ENCODE measurements around the gene KIAA0930. TPM values are rescaled to one million over a fixed set of nuclear protein-coding genes. Genes with fewer than 3 reads are reported as not detected.
"Not testable (repeated sequence)": the region's sequence is repeated elsewhere in the genome, so short reads cannot be mapped to it uniquely, and the experiment has no call there.

KIAA0930 gene
- total and polyA plus RNA-seq, 2 of the 4 experiments (the other 2 are of a cell fraction), result 25.3 to 34.1 TPM

GRCh38 chr22:45191746-45192145 is 48.9 kb downstream of the KIAA0930 start:
- BruUV-seq (replicated peaks); H3K4me2 ChIP-seq (ENCODE audit: low read depth, low read length); H3K4ac ChIP-seq (ENCODE audit: low read depth, low read length); H3K18ac ChIP-seq (ENCODE audit: low read depth, low read length); H4K91ac ChIP-seq (ENCODE audit: insufficient read depth, low read depth, low read length); H3K4me1 ChIP-seq (ENCODE audit: control insufficient read depth, insufficient read depth, low read length); H4K8ac ChIP-seq (ENCODE audit: low read depth in 2 of 2, low read length in 2 of 2); H2AK5ac ChIP-seq (ENCODE audit: low read depth, low read length); H2BK120ac ChIP-seq (ENCODE audit: low read depth, low read length); H3K79me1 ChIP-seq (ENCODE audit: low read depth in 1 of 2, low read length in 2 of 2); H4K20me1 ChIP-seq (ENCODE audit: insufficient read depth, low read length); H3K9me3 ChIP-seq (ENCODE audit: control insufficient read depth, insufficient read depth, low read length); DNase-seq; ATAC-seq (ENCODE audit: low read depth); dilution Hi-C loops (cut with HindIII; ENCODE audit: low sequenced_read_pairs, unreplicated experiment); H3K56ac ChIP-seq (ENCODE audit: extremely low read depth, insufficient read depth, low read length); in situ Hi-C loops (cut with MboI; ENCODE audit: low sequenced_read_pairs); H2AFZ ChIP-seq (replicated peaks; ENCODE audit: low read length, poor library complexity); H3K27me3 ChIP-seq (ENCODE audit: control insufficient read depth, insufficient read depth, low read length); H2AK9ac ChIP-seq (replicated peaks; ENCODE audit: low read depth, low read length, poor library complexity); H3K14ac ChIP-seq (replicated peaks; ENCODE audit: low read depth, low read length); H2BK5ac ChIP-seq (ENCODE audit: low read depth, low read length, poor library complexity, severe bottlenecking); H2BK15ac ChIP-seq (ENCODE audit: low read depth, low read length); H3K9ac ChIP-seq (ENCODE audit: low read depth, low read length); intact Hi-C loops (cut with micrococcal nuclease); H3K4me3 ChIP-seq (ENCODE audit: insufficient read depth, low read depth, low read length); H3K27ac ChIP-seq (ENCODE audit: insufficient read depth, low read length); H4K5ac ChIP-seq (ENCODE audit: low read depth, low read length); H3K23ac ChIP-seq (ENCODE audit: low read depth, low read length); H2BK20ac ChIP-seq (ENCODE audit: low read depth, low read length); H3K9me1 ChIP-seq (ENCODE audit: insufficient read depth, low read length): not testable (repeated sequence)
- peaks cover 20% of the 10 kb centered on the region for H3K36me3 ChIP-seq (ENCODE audit: control insufficient read depth, insufficient read depth, low read length)
- 100% methylated on average over 4 of the region's 9 CpGs; no CpG with 5 or more reads in 1 of the 2 experiments for WGBS, 2 experiments (ENCODE audit: extremely low coverage in 2 of 2, insufficient read length in 1 of 2)
- POLR2A ChIA-PET (ENCODE audit: unreplicated experiment), result interaction anchor here (1.0 kb wide), 1 partner anchor 9 kb away, joined by 3 read pairs; no protein-coding TSS in a partner anchor
- CTCF ChIA-PET, result interaction anchor here (0.6 kb wide), 1 partner anchor 16 kb away, joined by 3 read pairs; no protein-coding TSS in a partner anchor
